HepG2 (cell line): ENCODE results near the gene VSIG10L. TPM values are rescaled to one million over a fixed set of nuclear protein-coding genes. Genes with fewer than 3 reads are reported as not detected.

Source experiments
- AHDC1 ChIP-seq: sonication (generic); formaldehyde crosslinking; IDR thresholded peaks from 2 replicates; pipeline ENCODE4 v1.5.1; 2020; ENCODE audit warnings: mild to moderate bottlenecking, missing genetic modification reagents, borderline replicate concordance
- FOXO4 ChIP-seq: sonication (generic); formaldehyde crosslinking; conservative IDR thresholded peaks from 2 replicates; pipeline ENCODE4 v1.8.1; 2023; ENCODE audit warnings: missing genetic modification reagents
- KDM2A ChIP-seq: sonication (generic); formaldehyde crosslinking; IDR thresholded peaks from 2 replicates; pipeline ENCODE4 v1.4.0; 2020; ENCODE audit warnings: low read depth, missing genetic modification reagents, borderline replicate concordance
- MZF1 ChIP-seq: sonication (generic); formaldehyde crosslinking; IDR thresholded peaks from 2 replicates; pipeline ENCODE4 v1.8.1; 2023; ENCODE audit warnings: mild to moderate bottlenecking, missing genetic modification reagents, borderline replicate concordance
- NKX3-1 ChIP-seq: sonication (generic); formaldehyde crosslinking; IDR thresholded peaks from 2 replicates; pipeline ENCODE4 v1.5.0; 2020; ENCODE audit warnings: missing genetic modification reagents
- PLRG1 ChIP-seq: fragments of 450-650 bp; conservative IDR thresholded peaks from 2 replicates; pipeline ENCODE4 v1.6.1; 2016
- POGZ ChIP-seq: sonication (generic); formaldehyde crosslinking; IDR thresholded peaks from 2 replicates; pipeline ENCODE4 v1.4.0; 2020; ENCODE audit warnings: mild to moderate bottlenecking, missing genetic modification reagents
- RFX5 ChIP-seq: IDR thresholded peaks from 2 replicates; pipeline ENCODE4 v1.6.1; 2011; ENCODE audit warnings: low read depth, low read length, improper control_type of control experiment
- SCMH1 ChIP-seq: sonication (generic); formaldehyde crosslinking; IDR thresholded peaks from 2 replicates; pipeline ENCODE4 v1.9.0; 2021; ENCODE audit warnings: missing genetic modification reagents, mild to moderate bottlenecking, borderline replicate concordance
- SNAI1 ChIP-seq: sonication (generic); formaldehyde crosslinking; IDR thresholded peaks from 2 replicates; pipeline ENCODE4 v1.5.0; 2020; ENCODE audit warnings: mild to moderate bottlenecking, missing genetic modification reagents, borderline replicate concordance
- TFE3 ChIP-seq: IDR thresholded peaks from 2 replicates; pipeline ENCODE4 v1.6.1; 2016
- ZFP1 ChIP-seq: IDR thresholded peaks from 2 replicates; pipeline ENCODE4 v1.6.1; 2016
- ZFP82 ChIP-seq: sonication (generic); formaldehyde crosslinking; IDR thresholded peaks from 2 replicates; pipeline ENCODE4 v1.5.1; 2020; ENCODE audit warnings: mild to moderate bottlenecking, missing genetic modification reagents, borderline replicate concordance
- ZNF891 ChIP-seq: sonication (generic); formaldehyde crosslinking; IDR thresholded peaks from 2 replicates; pipeline ENCODE4 v1.5.0; 2020; ENCODE audit warnings: mild to moderate bottlenecking, missing genetic modification reagents
- ZZZ3 ChIP-seq: sonication (generic); formaldehyde crosslinking; IDR thresholded peaks from 2 replicates; pipeline ENCODE4 v1.4.0; 2020; ENCODE audit warnings: missing genetic modification reagents, mild to moderate bottlenecking, borderline replicate concordance
- polyA plus RNA-seq, 8 experiments: library from polyadenylated mRNA; depleted of rRNA in 3 of 8; stranded (reverse) in 7 of 8; unstranded in 1 of 8; fragments of >200 nt; fragmentation: Illumina TruSeq in 4 of 8; extraction: Trizol in 4 of 8; gene quantifications; 2 replicates each; pipeline versions ENCODE4 v1.2.1 to v1.2.3, GENCODE V29; 2011 to 2016; ENCODE audit warnings: low read depth in 4 of 8, missing spikeins in 1 of 8, mixed read lengths in 1 of 8; ENCODE audit not compliant: insufficient read depth in 1 of 8
- total RNA-seq, 5 experiments: library from RNA; depleted of rRNA; stranded (reverse); fragments of >200 nt; fragmentation: Illumina TruSeq; extraction: Trizol; gene quantifications; 2 replicates each; pipeline ENCODE4 v1.2.3, GENCODE V29; 2016; ENCODE audit warnings: low read depth in 1 of 5
- TF ChIP-seq, protein P1 (sequence below): sonication (generic); formaldehyde crosslinking; IDR thresholded peaks from 2 replicates; pipeline ENCODE4 v1.5.0; 2020; ENCODE audit warnings: missing genetic modification reagents, mild to moderate bottlenecking, borderline replicate concordance
- TF ChIP-seq, protein P2 (sequence below), 2 experiments: sonication (generic) in 1 of 2; formaldehyde crosslinking in 1 of 2; IDR thresholded peaks; 2 replicates each; pipeline versions ENCODE4 v1.4.0 to v1.6.1; 2018 to 2020; ENCODE audit warnings: missing genetic modification reagents in 2 of 2, borderline replicate concordance in 1 of 2, low read depth in 1 of 2, mild to moderate bottlenecking in 1 of 2, missing biosample characterization in 1 of 2

Gene VSIG10L
- total and polyA plus RNA-seq, 2 of the 13 experiments (the other 11 are each of a cell fraction or from before 2014, with no cell fraction given): 2.7 to 8.5 TPM

DNA sequence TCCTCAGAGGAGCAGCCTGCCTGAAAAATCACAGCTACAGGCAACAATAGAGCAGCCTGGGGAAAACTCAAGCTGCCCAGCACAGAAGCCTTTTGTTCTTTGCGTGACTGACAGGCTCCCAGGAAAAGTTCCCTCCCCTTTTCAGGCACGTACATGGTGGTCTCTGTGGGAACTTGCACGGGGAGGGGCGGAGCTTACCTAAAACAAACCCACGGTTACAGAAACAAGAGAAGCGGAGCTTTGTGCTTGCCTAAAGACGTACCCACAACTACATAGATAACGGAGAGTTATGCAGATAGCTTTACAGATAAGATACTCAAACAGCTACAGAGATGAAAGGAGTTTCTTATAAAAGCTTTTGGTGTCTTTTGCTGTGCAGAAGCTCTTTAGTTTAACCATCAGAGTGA is 12.8 kb upstream of the VSIG10L start (continued):
- peak; percentile 79; the same call in 1 of the 2 replicates for TF ChIP-seq AHDC1 (CRISPR knock-in tag)
- TF ChIP-seq RFX5: no peak
- TF ChIP-seq SCMH1: no peak
- no peak for TF ChIP-seq ZFP1 (CRISPR knock-in tag)
- no peak for TF ChIP-seq POGZ (CRISPR knock-in tag)
- TF ChIP-seq, protein P1, sequence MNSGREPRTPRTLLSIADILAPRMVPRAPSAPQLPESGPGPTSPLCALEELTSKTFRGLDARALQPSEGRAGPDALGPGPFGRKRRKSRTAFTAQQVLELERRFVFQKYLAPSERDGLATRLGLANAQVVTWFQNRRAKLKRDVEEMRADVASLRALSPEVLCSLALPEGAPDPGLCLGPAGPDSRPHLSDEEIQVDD (CRISPR knock-in tag): no peak
- no peak for TF ChIP-seq ZNF891 (CRISPR knock-in tag)
- TF ChIP-seq ZZZ3 (CRISPR knock-in tag): no peak
- no peak for TF ChIP-seq SNAI1 (CRISPR knock-in tag)
- TF ChIP-seq FOXO4: no peak
- TF ChIP-seq TFE3 (CRISPR knock-in tag): peak; percentile 33; the same call in 1 of the 2 replicates
- no peak for TF ChIP-seq PLRG1
- TF ChIP-seq, protein P2, sequence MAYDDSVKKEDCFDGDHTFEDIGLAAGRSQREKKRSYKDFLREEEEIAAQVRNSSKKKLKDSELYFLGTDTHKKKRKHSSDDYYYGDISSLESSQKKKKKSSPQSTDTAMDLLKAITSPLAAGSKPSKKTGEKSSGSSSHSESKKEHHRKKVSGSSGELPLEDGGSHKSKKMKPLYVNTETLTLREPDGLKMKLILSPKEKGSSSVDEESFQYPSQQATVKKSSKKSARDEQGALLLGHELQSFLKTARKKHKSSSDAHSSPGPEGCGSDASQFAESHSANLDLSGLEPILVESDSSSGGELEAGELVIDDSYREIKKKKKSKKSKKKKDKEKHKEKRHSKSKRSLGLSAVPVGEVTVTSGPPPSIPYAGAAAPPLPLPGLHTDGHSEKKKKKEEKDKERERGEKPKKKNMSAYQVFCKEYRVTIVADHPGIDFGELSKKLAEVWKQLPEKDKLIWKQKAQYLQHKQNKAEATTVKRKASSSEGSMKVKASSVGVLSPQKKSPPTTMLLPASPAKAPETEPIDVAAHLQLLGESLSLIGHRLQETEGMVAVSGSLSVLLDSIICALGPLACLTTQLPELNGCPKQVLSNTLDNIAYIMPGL (CRISPR knock-in tag; IDR thresholded peaks at IDR 0.05; ENCODE audit: borderline replicate concordance in 1 of 2, low read depth in 1 of 2): no peak
- TF ChIP-seq ZFP82 (CRISPR knock-in tag): no peak
- TF ChIP-seq NKX3-1 (CRISPR knock-in tag): no peak
- no peak for TF ChIP-seq KDM2A
- no peak for TF ChIP-seq MZF1 (CRISPR knock-in tag)
